ENCODE data around the gene PCNX2.
"Not testable (repeated sequence)": the region's sequence is repeated elsewhere in the genome, so short reads cannot be mapped to it uniquely, and the experiment has no call there.

PCNX2 gene

GRCh38 chr1:233217832-233218231 is 77.7 kb downstream of the PCNX2 start:
- no peak for DNase-seq

- no peak for DNase-seq
Observed at GRCh38 chr1:233216009-233216408, 79.5 kb downstream of the PCNX2 start.

GRCh38 chr1:233215135-233215760 is 80.3 kb downstream of the PCNX2 start:
- DNase-seq: no peak

GRCh38 chr1:233211595-233211994 is 83.9 kb downstream of the PCNX2 start:
- DNase-seq: no peak

- no peak for DNase-seq
Observed at GRCh38 chr1:233211106-233211505, 84.4 kb downstream of the PCNX2 start.

- DNase-seq: no peak
Observed at GRCh38 chr1:233209481-233209880, 86.0 kb downstream of the PCNX2 start.

- DNase-seq: no peak
Observed at GRCh38 chr1:233208687-233209086, 86.8 kb downstream of the PCNX2 start.

GRCh38 chr1:233197940-233198339 is 97.6 kb downstream of the PCNX2 start:
- DNase-seq: no peak

- DNase-seq: no peak
Observed at GRCh38 chr1:233193741-233194140, 101.8 kb downstream of the PCNX2 start.

GRCh38 chr1:233190987-233191386 is 104.5 kb downstream of the PCNX2 start:
- no peak for DNase-seq

GRCh38 chr1:233189526-233189925 is 106.0 kb downstream of the PCNX2 start:
- DNase-seq: no peak

- DNase-seq: no peak
Observed at GRCh38 chr1:233188061-233188460, 107.5 kb downstream of the PCNX2 start.

- DNase-seq: no peak
Observed at GRCh38 chr1:233183226-233184020, 112.1 kb downstream of the PCNX2 start.

GRCh38 chr1:233182587-233182986 is 112.9 kb downstream of the PCNX2 start:
- no peak for DNase-seq

GRCh38 chr1:233180641-233181364 is 114.7 kb downstream of the PCNX2 start:
- no peak for DNase-seq

- not testable (repeated sequence) for DNase-seq
Observed at GRCh38 chr1:233179638-233180037, 115.9 kb downstream of the PCNX2 start.

GRCh38 chr1:233172201-233172600 is 123.3 kb downstream of the PCNX2 start:
- DNase-seq: no peak

- DNase-seq: no peak
Observed at GRCh38 chr1:233170741-233171140, 124.8 kb downstream of the PCNX2 start.

- DNase-seq: no peak
Observed at GRCh38 chr1:233168384-233168783, 127.1 kb downstream of the PCNX2 start.

GRCh38 chr1:233166896-233167295 is 128.6 kb downstream of the PCNX2 start:
- no peak for DNase-seq

GRCh38 chr1:233163696-233164095 is 131.8 kb downstream of the PCNX2 start:
- DNase-seq: no peak

- DNase-seq: no peak
Observed at GRCh38 chr1:233158322-233158721, 137.2 kb downstream of the PCNX2 start.

- no peak for DNase-seq
Observed at GRCh38 chr1:233157245-233157644, 138.3 kb downstream of the PCNX2 start.

GRCh38 chr1:233151861-233152260 is 143.7 kb downstream of the PCNX2 start:
- no peak for DNase-seq
